Neural cell (in vitro differentiated cells): ENCODE results near the gene FGFR4. TPM values are rescaled to one million over a fixed set of nuclear protein-coding genes. Genes with fewer than 3 reads are reported as not detected.

Experiments used
- H2AFZ ChIP-seq: fragments of 200-600, 300-800 bp; sonication (generic), shearing (Covaris generic); 2 replicates; pipeline ENCODE4 v1.6.0; 2014; ENCODE audit warnings: low read depth, mild to moderate bottlenecking, antibody characterized with exemption, low read length, moderate library complexity
- H3F3A ChIP-seq: fragments of 200-600 bp; shearing (Covaris generic); 2 replicates; pipeline ENCODE4 v1.6.1; 2016; ENCODE audit warnings: mild to moderate bottlenecking, moderate library complexity, mixed read lengths, antibody characterized with exemption, low read length; ENCODE audit not compliant: insufficient read depth, poor library complexity, severe bottlenecking
- H3K27ac ChIP-seq: fragments of 200-600, 300-800 bp; sonication (generic), shearing (Covaris generic); 2 replicates; pipeline ENCODE4 v1.5.1; 2014; ENCODE audit warnings: mild to moderate bottlenecking, low read length, moderate library complexity
- H3K27me3 ChIP-seq: fragments of 300-800, 200-600 bp; sonication (generic), shearing (Covaris generic); 2 replicates; pipeline ENCODE4 v1.6.0; 2014; ENCODE audit warnings: mild to moderate bottlenecking, low read depth, low read length, moderate library complexity; ENCODE audit not compliant: insufficient read depth
- H3K36me3 ChIP-seq: fragments of 300-800, 200-600 bp; sonication (generic), shearing (Covaris generic); 2 replicates; pipeline ENCODE4 v1.5.1; 2014; ENCODE audit warnings: mild to moderate bottlenecking, antibody characterized with exemption, low read length, moderate library complexity; ENCODE audit not compliant: insufficient read depth
- H3K4me2 ChIP-seq: fragments of 300-800, 200-600 bp; sonication (generic), shearing (Covaris generic); 2 replicates; pipeline ENCODE4 v1.6.0; 2014; ENCODE audit warnings: mild to moderate bottlenecking, low read length
- H3K4me3 ChIP-seq: fragments of 300-800, 200-600 bp; sonication (generic), shearing (Covaris generic); 2 replicates; pipeline ENCODE4 v1.5.1; 2014; ENCODE audit warnings: mild to moderate bottlenecking, low read length, moderate library complexity
- H3K79me2 ChIP-seq: fragments of 200-600 bp; shearing (Covaris generic); replicated peaks from 2 replicates; pipeline ENCODE4 v1.6.0; 2014; ENCODE audit warnings: mild to moderate bottlenecking, low read length, moderate library complexity; ENCODE audit not compliant: insufficient read depth
- H3K9ac ChIP-seq: fragments of 300-800, 200-600 bp; sonication (generic), shearing (Covaris generic); 2 replicates; pipeline ENCODE4 v1.6.1; 2016; ENCODE audit warnings: mild to moderate bottlenecking, low read length, mixed read lengths
- H3K9me2 ChIP-seq: fragments of 200-600 bp; shearing (Covaris generic); 2 replicates; pipeline ENCODE4 v1.6.1; 2016; ENCODE audit warnings: mild to moderate bottlenecking, low read length, mixed read lengths; ENCODE audit not compliant: insufficient read depth
- H3K9me3 ChIP-seq: fragments of 200-600, 300-800 bp; sonication (generic), shearing (Covaris generic); 2 replicates; pipeline ENCODE4 v1.6.1; 2016; ENCODE audit warnings: mild to moderate bottlenecking, mixed run types, low read length, moderate library complexity, mixed read lengths
- H4K20me1 ChIP-seq: fragments of 200-600 bp; shearing (Covaris generic); 2 replicates; pipeline ENCODE4 v1.6.1; 2016; ENCODE audit warnings: mild to moderate bottlenecking, mixed run types; ENCODE audit not compliant: insufficient read depth
- CTCF ChIP-seq: fragments of 450-650 bp; IDR thresholded peaks from 2 replicates; pipeline ENCODE4 v1.5.1; 2014; ENCODE audit warnings: antibody characterized with exemption, mild to moderate bottlenecking, moderate library complexity; ENCODE audit not compliant: poor library complexity, severe bottlenecking
- EP300 ChIP-seq: fragments of 450-650 bp; conservative IDR thresholded peaks from 2 replicates; pipeline ENCODE4 v1.6.1; 2014; ENCODE audit warnings: antibody characterized with exemption, mild to moderate bottlenecking, moderate library complexity; ENCODE audit not compliant: poor library complexity, severe bottlenecking
- EZH2 ChIP-seq: fragments of 200-600, 300-800 bp; shearing (Covaris generic), sonication (generic); IDR thresholded peaks from 2 replicates; pipeline ENCODE4 v1.6.1; 2014; ENCODE audit warnings: antibody characterized with exemption, low read length, borderline replicate concordance, mild to moderate bottlenecking; ENCODE audit not compliant: insufficient read depth, poor library complexity, severe bottlenecking
- MXI1 ChIP-seq: fragments of 450-650 bp; conservative IDR thresholded peaks from 2 replicates; pipeline ENCODE4 v1.6.1; 2014; ENCODE audit warnings: antibody characterized with exemption, mild to moderate bottlenecking; ENCODE audit not compliant: poor library complexity, severe bottlenecking
- POLR2AphosphoS5 ChIP-seq: IDR thresholded peaks from 2 replicates; pipeline ENCODE4 v1.6.1; 2012
- RAD21 ChIP-seq: fragments of 450-650 bp; conservative IDR thresholded peaks from 2 replicates; pipeline ENCODE4 v1.6.1; 2014; ENCODE audit warnings: antibody characterized with exemption, mild to moderate bottlenecking, moderate library complexity
- SMC3 ChIP-seq: fragments of 450-650 bp; conservative IDR thresholded peaks from 2 replicates; pipeline ENCODE4 v1.6.1; 2014; ENCODE audit warnings: antibody characterized with exemption, mild to moderate bottlenecking, moderate library complexity; ENCODE audit not compliant: poor library complexity
- TAF1 ChIP-seq: IDR thresholded peaks from 2 replicates; pipeline ENCODE4 v1.6.1; 2012; ENCODE audit warnings: low read depth
- polyA plus RNA-seq: library from polyadenylated mRNA; depleted of rRNA; stranded (reverse); fragments of >200 nt; gene quantifications from 2 replicates; pipeline ENCODE4 v1.2.3, GENCODE V29; 2014
- TF ChIP-seq, protein P1 (sequence below): IDR thresholded peaks from 2 replicates; pipeline ENCODE4 v1.6.1; 2012; ENCODE audit warnings: borderline replicate concordance

FGFR4 gene
- polyA plus RNA-seq, 1 donor from 2014 or later: 14.8 TPM

DNA sequence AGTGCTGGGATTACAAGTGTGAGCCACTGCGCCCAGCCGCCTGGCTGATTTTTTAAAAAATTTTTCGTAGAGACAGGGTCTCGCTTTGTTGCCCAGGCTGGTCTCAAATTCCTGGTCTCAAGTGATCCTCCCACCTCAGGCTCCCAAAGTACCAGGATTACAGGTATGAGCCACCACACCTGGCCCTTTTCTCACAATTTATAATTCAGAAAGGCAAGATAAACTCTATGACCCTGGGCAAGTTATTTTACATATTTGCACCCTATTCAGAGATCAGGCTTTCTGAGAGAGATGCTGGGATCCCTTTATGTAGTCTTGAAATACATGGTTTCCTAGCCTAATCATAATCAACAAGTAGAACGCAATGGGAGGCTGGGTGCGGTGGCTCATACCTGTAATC lies 43.6 kb upstream of the FGFR4 start:
- Histone ChIP-seq H3F3A (no peaks in the 10 kb centered on the region), H3K4me2 (no peak overlapping the region), H3K27me3 (no peaks in the 10 kb centered on the region), H3K36me3 (peaks cover 5% of the 10 kb centered on the region), H3K9ac (no peak overlapping the region), H3K9me3 (no peaks in the 10 kb centered on the region), H3K79me2 (no peaks in the 10 kb centered on the region), H3K9me2 (no peaks in the 10 kb centered on the region), H3K27ac (no peak overlapping the region), H2AFZ (no peak overlapping the region), H4K20me1 (no peaks in the 10 kb centered on the region), H3K4me3 (no peak overlapping the region)
- TF ChIP-seq SMC3 (no peak), EP300 (no peak), MXI1 (no peak), CTCF (no peak), POLR2AphosphoS5 (no peak), RAD21 (no peak), EZH2 (no peak)
- TF ChIP-seq, protein P1, sequence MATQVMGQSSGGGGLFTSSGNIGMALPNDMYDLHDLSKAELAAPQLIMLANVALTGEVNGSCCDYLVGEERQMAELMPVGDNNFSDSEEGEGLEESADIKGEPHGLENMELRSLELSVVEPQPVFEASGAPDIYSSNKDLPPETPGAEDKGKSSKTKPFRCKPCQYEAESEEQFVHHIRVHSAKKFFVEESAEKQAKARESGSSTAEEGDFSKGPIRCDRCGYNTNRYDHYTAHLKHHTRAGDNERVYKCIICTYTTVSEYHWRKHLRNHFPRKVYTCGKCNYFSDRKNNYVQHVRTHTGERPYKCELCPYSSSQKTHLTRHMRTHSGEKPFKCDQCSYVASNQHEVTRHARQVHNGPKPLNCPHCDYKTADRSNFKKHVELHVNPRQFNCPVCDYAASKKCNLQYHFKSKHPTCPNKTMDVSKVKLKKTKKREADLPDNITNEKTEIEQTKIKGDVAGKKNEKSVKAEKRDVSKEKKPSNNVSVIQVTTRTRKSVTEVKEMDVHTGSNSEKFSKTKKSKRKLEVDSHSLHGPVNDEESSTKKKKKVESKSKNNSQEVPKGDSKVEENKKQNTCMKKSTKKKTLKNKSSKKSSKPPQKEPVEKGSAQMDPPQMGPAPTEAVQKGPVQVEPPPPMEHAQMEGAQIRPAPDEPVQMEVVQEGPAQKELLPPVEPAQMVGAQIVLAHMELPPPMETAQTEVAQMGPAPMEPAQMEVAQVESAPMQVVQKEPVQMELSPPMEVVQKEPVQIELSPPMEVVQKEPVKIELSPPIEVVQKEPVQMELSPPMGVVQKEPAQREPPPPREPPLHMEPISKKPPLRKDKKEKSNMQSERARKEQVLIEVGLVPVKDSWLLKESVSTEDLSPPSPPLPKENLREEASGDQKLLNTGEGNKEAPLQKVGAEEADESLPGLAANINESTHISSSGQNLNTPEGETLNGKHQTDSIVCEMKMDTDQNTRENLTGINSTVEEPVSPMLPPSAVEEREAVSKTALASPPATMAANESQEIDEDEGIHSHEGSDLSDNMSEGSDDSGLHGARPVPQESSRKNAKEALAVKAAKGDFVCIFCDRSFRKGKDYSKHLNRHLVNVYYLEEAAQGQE: no peak

GRCh38 chr5:177043958-177044357 lies 42.8 kb upstream of the FGFR4 start:
- Histone ChIP-seq H2AFZ (no peak overlapping the region), H3K9me2 (no peaks in the 10 kb centered on the region), H3K36me3 (peaks cover 5% of the 10 kb centered on the region), H3F3A (no peaks in the 10 kb centered on the region), H3K27me3 (no peaks in the 10 kb centered on the region), H3K9me3 (no peaks in the 10 kb centered on the region), H3K27ac (no peak overlapping the region), H3K79me2 (no peaks in the 10 kb centered on the region), H3K4me2 (no peak overlapping the region), H3K9ac (no peak overlapping the region), H3K4me3 (no peak overlapping the region), H4K20me1 (no peaks in the 10 kb centered on the region)
- TF ChIP-seq POLR2AphosphoS5: no peak
- no peak for TF ChIP-seq EZH2
- no peak for TF ChIP-seq RAD21
- no peak for TF ChIP-seq EP300
- TF ChIP-seq CTCF: no peak
- TF ChIP-seq, protein P1: no peak
- no peak for TF ChIP-seq SMC3
- TF ChIP-seq MXI1: no peak
- no peak for TF ChIP-seq TAF1
